ENCODE results near the gene TP53TG5. TPM values are rescaled to one million over a fixed set of nuclear protein-coding genes. Genes with fewer than 3 reads are reported as not detected.

TP53TG5 gene
- total and polyA plus RNA-seq, 2 experiments from 2014 or later = not detected

DNA sequence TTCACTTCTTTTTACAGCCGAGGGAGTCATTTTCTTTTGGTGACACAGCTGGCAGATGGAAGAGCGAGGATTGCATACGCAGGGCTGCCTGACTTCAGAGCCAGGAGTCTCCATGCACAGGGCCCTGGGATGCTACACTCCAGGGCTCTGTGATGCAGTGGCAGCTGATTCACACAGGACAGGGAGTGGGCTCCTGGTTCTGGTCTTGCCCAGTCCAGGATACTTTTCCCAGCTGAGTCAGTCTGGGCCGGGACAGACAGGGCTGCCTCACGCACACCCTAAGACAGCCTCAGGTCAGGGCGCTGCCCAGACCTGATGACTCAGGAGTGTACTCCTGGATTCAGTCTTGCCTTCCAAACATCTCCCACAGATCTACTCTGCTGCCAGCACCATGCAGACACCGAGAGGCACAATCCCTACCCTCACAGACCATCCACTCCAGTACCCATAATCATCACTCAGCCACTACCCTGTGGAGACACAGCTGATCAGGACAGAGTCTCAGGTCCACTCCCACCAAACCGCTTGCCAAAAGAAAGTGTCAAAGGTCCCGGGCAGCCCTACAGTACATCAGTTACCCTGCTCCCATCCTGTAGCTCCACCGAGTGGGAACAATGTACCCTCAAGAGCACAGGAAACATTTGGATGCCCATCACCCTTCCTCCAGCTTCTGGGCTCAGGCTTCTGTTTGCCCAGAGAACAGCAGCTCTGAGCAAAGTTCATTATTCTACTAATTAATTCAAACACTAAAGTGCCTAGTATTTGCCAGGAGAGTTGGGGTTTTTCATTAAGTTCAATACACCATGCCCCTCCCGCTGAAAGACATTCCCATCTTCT, 41.4 kb downstream of the TP53TG5 start:
- H3K36me3 ChIP-seq (ENCODE audit: insufficient read depth) = no peaks in the 10 kb centered on the region; the same call in 1 of the 2 replicates
- DNase-seq (ENCODE audit: low spot score) = no peak
- no peak for ATAC-seq
- peaks cover 52% of the 10 kb centered on the region for H3K4me1 Mint-ChIP-seq
- 0 out of 2 replicates have a peak, but pooled peaks cover 3% of the 10 kb centered on the region for H3F3A ChIP-seq (replicated peaks; ENCODE audit: low read depth)
- no peaks in the 10 kb centered on the region for H3K27me3 ChIP-seq (ENCODE audit: insufficient read depth)
- no peak overlapping the region for H3K4me2 ChIP-seq
- no peak overlapping the region for H3K4me3 ChIP-seq
- 0 out of 2 replicates have a peak, but pooled peaks cover 2% of the 10 kb centered on the region for H4K20me1 ChIP-seq (replicated peaks; ENCODE audit: insufficient read depth)
- no peaks in the 10 kb centered on the region for H3K9me3 Mint-ChIP-seq
- H2AFZ ChIP-seq = no peak overlapping the region
- H3K4me1 ChIP-seq (ENCODE audit: insufficient read depth) = peaks cover 43% of the 10 kb centered on the region
- no peaks in the 10 kb centered on the region for H3K9me2 ChIP-seq (ENCODE audit: insufficient read depth)
- peaks cover 7% of the 10 kb centered on the region for H3K27me3 Mint-ChIP-seq (ENCODE audit: insufficient read depth, low read depth, poor library complexity)
- H3K79me2 ChIP-seq (replicated peaks; ENCODE audit: insufficient read depth) = peaks cover 62% of the 10 kb centered on the region
- H3K36me3 Mint-ChIP-seq (ENCODE audit: low read depth) = peaks cover 40% of the 10 kb centered on the region
- no peak overlapping the region for H3K4me3 Mint-ChIP-seq
- TF ChIP-seq POLR2AphosphoS5 (IDR thresholded peaks at IDR 0.05; ENCODE audit: low read depth) (no peak), STAT1 (IDR thresholded peaks at IDR 0.05; ENCODE audit: unreplicated experiment) (no peak), NANOG (IDR thresholded peaks at IDR 0.05; ENCODE audit: borderline replicate concordance) (no peak), ZNF331 (CRISPR knock-in tag; IDR thresholded peaks at IDR 0.05; ENCODE audit: low read depth) (no peak), EZH2 (IDR thresholded peaks at IDR 0.05; ENCODE audit: low read depth, unreplicated experiment) (no peak), CREB1 (CRISPR knock-in tag; IDR thresholded peaks at IDR 0.05; ENCODE audit: low read depth) (no peak), ZNF114 (CRISPR knock-in tag; IDR thresholded peaks at IDR 0.05) (no peak), JUNB (IDR thresholded peaks at IDR 0.05; ENCODE audit: unreplicated experiment) (no peak), EZH2phosphoT487 (IDR thresholded peaks at IDR 0.05; ENCODE audit: unreplicated experiment) (no peak)
- TF ChIP-seq, protein P1, sequence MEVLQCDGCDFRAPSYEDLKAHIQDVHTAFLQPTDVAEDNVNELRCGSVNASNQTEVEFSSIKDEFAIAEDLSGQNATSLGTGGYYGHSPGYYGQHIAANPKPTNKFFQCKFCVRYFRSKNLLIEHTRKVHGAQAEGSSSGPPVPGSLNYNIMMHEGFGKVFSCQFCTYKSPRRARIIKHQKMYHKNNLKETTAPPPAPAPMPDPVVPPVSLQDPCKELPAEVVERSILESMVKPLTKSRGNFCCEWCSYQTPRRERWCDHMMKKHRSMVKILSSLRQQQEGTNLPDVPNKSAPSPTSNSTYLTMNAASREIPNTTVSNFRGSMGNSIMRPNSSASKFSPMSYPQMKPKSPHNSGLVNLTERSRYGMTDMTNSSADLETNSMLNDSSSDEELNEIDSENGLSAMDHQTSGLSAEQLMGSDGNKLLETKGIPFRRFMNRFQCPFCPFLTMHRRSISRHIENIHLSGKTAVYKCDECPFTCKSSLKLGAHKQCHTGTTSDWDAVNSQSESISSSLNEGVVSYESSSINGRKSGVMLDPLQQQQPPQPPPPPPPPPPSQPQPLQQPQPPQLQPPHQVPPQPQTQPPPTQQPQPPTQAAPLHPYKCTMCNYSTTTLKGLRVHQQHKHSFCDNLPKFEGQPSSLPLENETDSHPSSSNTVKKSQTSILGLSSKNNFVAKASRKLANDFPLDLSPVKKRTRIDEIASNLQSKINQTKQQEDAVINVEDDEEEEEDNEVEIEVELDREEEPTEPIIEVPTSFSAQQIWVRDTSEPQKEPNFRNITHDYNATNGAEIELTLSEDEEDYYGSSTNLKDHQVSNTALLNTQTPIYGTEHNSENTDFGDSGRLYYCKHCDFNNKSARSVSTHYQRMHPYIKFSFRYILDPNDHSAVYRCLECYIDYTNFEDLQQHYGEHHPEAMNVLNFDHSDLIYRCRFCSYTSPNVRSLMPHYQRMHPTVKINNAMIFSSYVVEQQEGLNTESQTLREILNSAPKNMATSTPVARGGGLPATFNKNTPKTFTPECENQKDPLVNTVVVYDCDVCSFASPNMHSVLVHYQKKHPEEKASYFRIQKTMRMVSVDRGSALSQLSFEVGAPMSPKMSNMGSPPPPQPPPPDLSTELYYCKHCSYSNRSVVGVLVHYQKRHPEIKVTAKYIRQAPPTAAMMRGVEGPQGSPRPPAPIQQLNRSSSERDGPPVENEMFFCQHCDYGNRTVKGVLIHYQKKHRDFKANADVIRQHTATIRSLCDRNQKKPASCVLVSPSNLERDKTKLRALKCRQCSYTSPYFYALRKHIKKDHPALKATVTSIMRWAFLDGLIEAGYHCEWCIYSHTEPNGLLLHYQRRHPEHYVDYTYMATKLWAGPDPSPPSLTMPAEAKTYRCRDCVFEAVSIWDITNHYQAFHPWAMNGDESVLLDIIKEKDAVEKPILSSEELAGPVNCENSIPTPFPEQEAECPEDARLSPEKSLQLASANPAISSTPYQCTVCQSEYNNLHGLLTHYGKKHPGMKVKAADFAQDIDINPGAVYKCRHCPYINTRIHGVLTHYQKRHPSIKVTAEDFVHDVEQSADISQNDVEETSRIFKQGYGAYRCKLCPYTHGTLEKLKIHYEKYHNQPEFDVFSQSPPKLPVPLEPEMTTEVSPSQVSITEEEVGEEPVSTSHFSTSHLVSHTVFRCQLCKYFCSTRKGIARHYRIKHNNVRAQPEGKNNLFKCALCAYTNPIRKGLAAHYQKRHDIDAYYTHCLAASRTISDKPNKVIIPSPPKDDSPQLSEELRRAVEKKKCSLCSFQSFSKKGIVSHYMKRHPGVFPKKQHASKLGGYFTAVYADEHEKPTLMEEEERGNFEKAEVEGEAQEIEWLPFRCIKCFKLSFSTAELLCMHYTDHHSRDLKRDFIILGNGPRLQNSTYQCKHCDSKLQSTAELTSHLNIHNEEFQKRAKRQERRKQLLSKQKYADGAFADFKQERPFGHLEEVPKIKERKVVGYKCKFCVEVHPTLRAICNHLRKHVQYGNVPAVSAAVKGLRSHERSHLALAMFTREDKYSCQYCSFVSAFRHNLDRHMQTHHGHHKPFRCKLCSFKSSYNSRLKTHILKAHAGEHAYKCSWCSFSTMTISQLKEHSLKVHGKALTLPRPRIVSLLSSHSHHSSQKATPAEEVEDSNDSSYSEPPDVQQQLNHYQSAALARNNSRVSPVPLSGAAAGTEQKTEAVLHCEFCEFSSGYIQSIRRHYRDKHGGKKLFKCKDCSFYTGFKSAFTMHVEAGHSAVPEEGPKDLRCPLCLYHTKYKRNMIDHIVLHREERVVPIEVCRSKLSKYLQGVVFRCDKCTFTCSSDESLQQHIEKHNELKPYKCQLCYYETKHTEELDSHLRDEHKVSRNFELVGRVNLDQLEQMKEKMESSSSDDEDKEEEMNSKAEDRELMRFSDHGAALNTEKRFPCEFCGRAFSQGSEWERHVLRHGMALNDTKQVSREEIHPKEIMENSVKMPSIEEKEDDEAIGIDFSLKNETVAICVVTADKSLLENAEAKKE (CRISPR knock-in tag; IDR thresholded peaks at IDR 0.05) = no peak
- TF ChIP-seq, protein P2, sequence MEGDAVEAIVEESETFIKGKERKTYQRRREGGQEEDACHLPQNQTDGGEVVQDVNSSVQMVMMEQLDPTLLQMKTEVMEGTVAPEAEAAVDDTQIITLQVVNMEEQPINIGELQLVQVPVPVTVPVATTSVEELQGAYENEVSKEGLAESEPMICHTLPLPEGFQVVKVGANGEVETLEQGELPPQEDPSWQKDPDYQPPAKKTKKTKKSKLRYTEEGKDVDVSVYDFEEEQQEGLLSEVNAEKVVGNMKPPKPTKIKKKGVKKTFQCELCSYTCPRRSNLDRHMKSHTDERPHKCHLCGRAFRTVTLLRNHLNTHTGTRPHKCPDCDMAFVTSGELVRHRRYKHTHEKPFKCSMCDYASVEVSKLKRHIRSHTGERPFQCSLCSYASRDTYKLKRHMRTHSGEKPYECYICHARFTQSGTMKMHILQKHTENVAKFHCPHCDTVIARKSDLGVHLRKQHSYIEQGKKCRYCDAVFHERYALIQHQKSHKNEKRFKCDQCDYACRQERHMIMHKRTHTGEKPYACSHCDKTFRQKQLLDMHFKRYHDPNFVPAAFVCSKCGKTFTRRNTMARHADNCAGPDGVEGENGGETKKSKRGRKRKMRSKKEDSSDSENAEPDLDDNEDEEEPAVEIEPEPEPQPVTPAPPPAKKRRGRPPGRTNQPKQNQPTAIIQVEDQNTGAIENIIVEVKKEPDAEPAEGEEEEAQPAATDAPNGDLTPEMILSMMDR (conservative IDR thresholded peaks at IDR 0.05; ENCODE audit: low read depth in 2 of 2) = no peak
- TF ChIP-seq, protein P3, sequence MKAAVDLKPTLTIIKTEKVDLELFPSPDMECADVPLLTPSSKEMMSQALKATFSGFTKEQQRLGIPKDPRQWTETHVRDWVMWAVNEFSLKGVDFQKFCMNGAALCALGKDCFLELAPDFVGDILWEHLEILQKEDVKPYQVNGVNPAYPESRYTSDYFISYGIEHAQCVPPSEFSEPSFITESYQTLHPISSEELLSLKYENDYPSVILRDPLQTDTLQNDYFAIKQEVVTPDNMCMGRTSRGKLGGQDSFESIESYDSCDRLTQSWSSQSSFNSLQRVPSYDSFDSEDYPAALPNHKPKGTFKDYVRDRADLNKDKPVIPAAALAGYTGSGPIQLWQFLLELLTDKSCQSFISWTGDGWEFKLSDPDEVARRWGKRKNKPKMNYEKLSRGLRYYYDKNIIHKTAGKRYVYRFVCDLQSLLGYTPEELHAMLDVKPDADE (IDR thresholded peaks at IDR 0.05) = no peak
- TF ChIP-seq, protein P4, sequence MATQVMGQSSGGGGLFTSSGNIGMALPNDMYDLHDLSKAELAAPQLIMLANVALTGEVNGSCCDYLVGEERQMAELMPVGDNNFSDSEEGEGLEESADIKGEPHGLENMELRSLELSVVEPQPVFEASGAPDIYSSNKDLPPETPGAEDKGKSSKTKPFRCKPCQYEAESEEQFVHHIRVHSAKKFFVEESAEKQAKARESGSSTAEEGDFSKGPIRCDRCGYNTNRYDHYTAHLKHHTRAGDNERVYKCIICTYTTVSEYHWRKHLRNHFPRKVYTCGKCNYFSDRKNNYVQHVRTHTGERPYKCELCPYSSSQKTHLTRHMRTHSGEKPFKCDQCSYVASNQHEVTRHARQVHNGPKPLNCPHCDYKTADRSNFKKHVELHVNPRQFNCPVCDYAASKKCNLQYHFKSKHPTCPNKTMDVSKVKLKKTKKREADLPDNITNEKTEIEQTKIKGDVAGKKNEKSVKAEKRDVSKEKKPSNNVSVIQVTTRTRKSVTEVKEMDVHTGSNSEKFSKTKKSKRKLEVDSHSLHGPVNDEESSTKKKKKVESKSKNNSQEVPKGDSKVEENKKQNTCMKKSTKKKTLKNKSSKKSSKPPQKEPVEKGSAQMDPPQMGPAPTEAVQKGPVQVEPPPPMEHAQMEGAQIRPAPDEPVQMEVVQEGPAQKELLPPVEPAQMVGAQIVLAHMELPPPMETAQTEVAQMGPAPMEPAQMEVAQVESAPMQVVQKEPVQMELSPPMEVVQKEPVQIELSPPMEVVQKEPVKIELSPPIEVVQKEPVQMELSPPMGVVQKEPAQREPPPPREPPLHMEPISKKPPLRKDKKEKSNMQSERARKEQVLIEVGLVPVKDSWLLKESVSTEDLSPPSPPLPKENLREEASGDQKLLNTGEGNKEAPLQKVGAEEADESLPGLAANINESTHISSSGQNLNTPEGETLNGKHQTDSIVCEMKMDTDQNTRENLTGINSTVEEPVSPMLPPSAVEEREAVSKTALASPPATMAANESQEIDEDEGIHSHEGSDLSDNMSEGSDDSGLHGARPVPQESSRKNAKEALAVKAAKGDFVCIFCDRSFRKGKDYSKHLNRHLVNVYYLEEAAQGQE (IDR thresholded peaks at IDR 0.05; ENCODE audit: unreplicated experiment) = no peak
- peak overlapping the region; percentile 89 for H3K27ac Mint-ChIP-seq
- H3K27ac ChIP-seq (ENCODE audit: low read depth) = peak overlapping the region; percentile 63; the same call in 1 of the 2 replicates

Measured in GM23338 (cell line).